Stimulated activated effector memory CD8-positive, alpha-beta T cell treated with anti-CD3 and anti-CD28 coated beads, Interleukin-12 subunit alpha, Interleukin-12 subunit beta, amount 100 ng/mL, for 72 hours (primary cell): ENCODE results near the gene NUDT14.

Source experiments
- ATAC-seq: fragments of 150-1000 bp; cut with Tn5 transposase; 2 replicates; pipeline ENCODE4 v1.10.0; 2021
- DNase-seq, 2 donors: peaks; one replicate each; pipeline ENCODE4 v3.0.0; 2021 to 2022; ENCODE audit warnings: low spot score in 2 of 2
- H3K27ac Mint-ChIP-seq: one replicate; pipeline ENCODE4 v1.8.0; 2022; ENCODE audit warnings: mild to moderate bottlenecking, mixed read lengths
- H3K36me3 Mint-ChIP-seq: one replicate; pipeline ENCODE4 v1.8.0; 2022; ENCODE audit warnings: mild to moderate bottlenecking, mixed read lengths
- H3K4me1 Mint-ChIP-seq: one replicate; pipeline ENCODE4 v1.8.0; 2022; ENCODE audit warnings: mixed read lengths
- H3K4me3 Mint-ChIP-seq: one replicate; pipeline ENCODE4 v1.8.0; 2022; ENCODE audit warnings: mild to moderate bottlenecking, mixed read lengths
- H3K9me3 Mint-ChIP-seq: one replicate; pipeline ENCODE4 v1.8.0; 2022; ENCODE audit warnings: mixed read lengths

NUDT14 gene

GRCh38 chr14:105178069-105178867, 2.8 kb downstream of the NUDT14 start:
- no peaks in the 10 kb centered on the region for H3K9me3 Mint-ChIP-seq
- peaks cover 33% of the 10 kb centered on the region for H3K4me1 Mint-ChIP-seq
- DNase-seq: no peak
- H3K4me3 Mint-ChIP-seq: no peak overlapping the region
- no peaks in the 10 kb centered on the region for H3K36me3 Mint-ChIP-seq
- no peak for ATAC-seq
- no peak overlapping the region for H3K27ac Mint-ChIP-seq

- Mint-ChIP-seq H3K4me1 (peaks cover 33% of the 10 kb centered on the region), H3K9me3 (no peaks in the 10 kb centered on the region), H3K4me3 (no peak overlapping the region), H3K36me3 (no peaks in the 10 kb centered on the region), H3K27ac (peak overlapping the region; percentile 37)
- ATAC-seq: no peak
- DNase-seq: no peak
Measured at GRCh38 chr14:105177082-105177481, 4.0 kb downstream of the NUDT14 start.

GRCh38 chr14:105176513-105176912, 4.6 kb downstream of the NUDT14 start:
- H3K4me1 Mint-ChIP-seq: peaks cover 39% of the 10 kb centered on the region
- H3K9me3 Mint-ChIP-seq: no peaks in the 10 kb centered on the region
- no peak overlapping the region for H3K4me3 Mint-ChIP-seq
- peak overlapping the region; percentile 37 for H3K27ac Mint-ChIP-seq
- ATAC-seq (no peak), DNase-seq (no peak)
- no peaks in the 10 kb centered on the region for H3K36me3 Mint-ChIP-seq

- H3K4me3 Mint-ChIP-seq: peak overlapping the region; percentile 59
- H3K36me3 Mint-ChIP-seq: no peaks in the 10 kb centered on the region
- no peaks in the 10 kb centered on the region for H3K9me3 Mint-ChIP-seq
- ATAC-seq (peak; percentile 43), DNase-seq (peak; percentile 37 to 76)
- peak overlapping the region; percentile 88 for H3K27ac Mint-ChIP-seq
- H3K4me1 Mint-ChIP-seq: peaks cover 38% of the 10 kb centered on the region
Measured at GRCh38 chr14:105173901-105174894, 6.9 kb downstream of the NUDT14 start.

- no peak overlapping the region for H3K4me3 Mint-ChIP-seq
- ATAC-seq (no peak), DNase-seq (no peak)
- peaks cover 39% of the 10 kb centered on the region for H3K4me1 Mint-ChIP-seq
- H3K27ac Mint-ChIP-seq: no peak overlapping the region
- H3K36me3 Mint-ChIP-seq: no peaks in the 10 kb centered on the region
- H3K9me3 Mint-ChIP-seq: no peaks in the 10 kb centered on the region
Measured at GRCh38 chr14:105173145-105173544, 8.0 kb downstream of the NUDT14 start.

- ATAC-seq (no peak), DNase-seq (no peak)
- Mint-ChIP-seq H3K27ac (no peak overlapping the region), H3K4me3 (no peak overlapping the region), H3K4me1 (peaks cover 39% of the 10 kb centered on the region), H3K9me3 (no peaks in the 10 kb centered on the region), H3K36me3 (no peaks in the 10 kb centered on the region)
Measured at GRCh38 chr14:105172476-105172875, 8.6 kb downstream of the NUDT14 start.

GRCh38 chr14:105171004-105171673, 10.0 kb downstream of the NUDT14 start:
- no peak overlapping the region for H3K4me3 Mint-ChIP-seq
- no peaks in the 10 kb centered on the region for H3K9me3 Mint-ChIP-seq
- no peak overlapping the region for H3K27ac Mint-ChIP-seq
- peaks cover 31% of the 10 kb centered on the region for H3K4me1 Mint-ChIP-seq
- ATAC-seq (no peak), DNase-seq (peak in 1 of 2 donors; percentile 54)
- H3K36me3 Mint-ChIP-seq: no peaks in the 10 kb centered on the region

GRCh38 chr14:105169776-105170655, 11.1 kb downstream of the NUDT14 start:
- ATAC-seq (no peak), DNase-seq (no peak)
- Mint-ChIP-seq H3K27ac (no peak overlapping the region), H3K9me3 (no peaks in the 10 kb centered on the region), H3K4me3 (peak overlapping the region; percentile 71), H3K36me3 (no peaks in the 10 kb centered on the region), H3K4me1 (peaks cover 25% of the 10 kb centered on the region)

- Mint-ChIP-seq H3K4me1 (peaks cover 16% of the 10 kb centered on the region), H3K4me3 (peak overlapping the region; percentile 71), H3K9me3 (no peaks in the 10 kb centered on the region), H3K36me3 (no peaks in the 10 kb centered on the region), H3K27ac (no peak overlapping the region)
- ATAC-seq (peak; percentile 44), DNase-seq (no peak)
Measured at GRCh38 chr14:105168979-105169507, 12.1 kb downstream of the NUDT14 start.

GRCh38 chr14:105168496-105168978, 12.6 kb downstream of the NUDT14 start, which contains the start of gene JAG2:
JAG2 (minus strand) TSS chr14:105168776; CDS start chr14:105168420, 356 bp downstream.
- Mint-ChIP-seq H3K4me3 (peak within 1 kb of the TSS; percentile 71), H3K36me3 (no peaks in the 10 kb centered on the region), H3K4me1 (peaks cover 14% of the 10 kb centered on the region), H3K27ac (no peak within 1 kb of the TSS), H3K9me3 (no peaks in the 10 kb centered on the region)
- ATAC-seq (peak; percentile 29), DNase-seq (no peak)

GRCh38 chr14:105168093-105168420, 13.1 kb downstream of the NUDT14 start:
- ATAC-seq (no peak), DNase-seq (no peak)
- H3K4me1 Mint-ChIP-seq: peaks cover 14% of the 10 kb centered on the region
- no peaks in the 10 kb centered on the region for H3K36me3 Mint-ChIP-seq
- peak overlapping the region; percentile 46 for H3K4me3 Mint-ChIP-seq
- H3K27ac Mint-ChIP-seq: no peak overlapping the region
- no peaks in the 10 kb centered on the region for H3K9me3 Mint-ChIP-seq

- Mint-ChIP-seq H3K27ac (no peak overlapping the region), H3K36me3 (no peaks in the 10 kb centered on the region), H3K4me3 (peak overlapping the region; percentile 46), H3K9me3 (no peaks in the 10 kb centered on the region), H3K4me1 (peaks cover 14% of the 10 kb centered on the region)
- DNase-seq (no peak), ATAC-seq (no peak)
Measured at GRCh38 chr14:105167303-105168092, 13.6 kb downstream of the NUDT14 start.

GRCh38 chr14:105166571-105167302, 14.4 kb downstream of the NUDT14 start:
- no peak for ATAC-seq
- H3K9me3 Mint-ChIP-seq: no peaks in the 10 kb centered on the region
- peak overlapping the region; percentile 17 for H3K4me3 Mint-ChIP-seq
- peaks cover 11% of the 10 kb centered on the region for H3K4me1 Mint-ChIP-seq
- no peak for DNase-seq
- H3K27ac Mint-ChIP-seq: no peak overlapping the region
- H3K36me3 Mint-ChIP-seq: no peaks in the 10 kb centered on the region
